K562 (cell line): Measurements from ENCODE around the gene TSPAN3. TPM values are rescaled to one million over a fixed set of nuclear protein-coding genes. Genes with fewer than 3 reads are reported as not detected.

Experiments
- ATAC-seq: fragments of 200-7000 bp; cut with Tn5 transposase; 3 replicates; pipeline ENCODE4 v1.9.1; 2020; ENCODE audit warnings: moderate library complexity
- BruUV-seq: library from RNA; stranded (reverse); fragments of 400-500 nt; replicated peaks from 2 replicates; lab custom pipeline; 2021; lab: Mats Ljungman, UMichigan
- CTCF ChIA-PET: fragments of 300-600 bp; formaldehyde crosslinking; extraction: SDS; loops from one replicate; lab custom pipeline; 2021; ENCODE audit warnings: low intra/inter-chr PET ratio; lab: Yijun Ruan, JAX
- POLR2A ChIA-PET: fragments of 300-600, 350-650 bp; sonication (Branson Sonifier 250); formaldehyde crosslinking; extraction: SDS; loops from one replicate; lab custom pipeline; 2021; ENCODE audit warnings: antibody characterized with exemption, inconsistent platforms; lab: Yijun Ruan, JAX
- DNase-seq, 4 experiments: peaks; one replicate each; pipeline versions ENCODE4 v3.0.0 to v3.0.0-alpha.2; 2011 to 2018; ENCODE audit warnings: low spot score in 3 of 4, mixed read lengths in 3 of 4; ENCODE audit errors: extremely low read depth in 1 of 4
- FAIRE-seq: peaks from 2 replicates; lab custom pipeline; 2011; peaks lifted over from hg19 to GRCh38; lab: Jason Lieb, UNC
- H2AFZ ChIP-seq: 2 replicates; pipeline ENCODE4 v1.6.0; 2011; ENCODE audit warnings: low read depth, low read length, control low read depth, inconsistent platforms
- H3K27ac ChIP-seq: fragments of 200-600 bp; 3 replicates; pipeline ENCODE4 v1.8.0; 2011; ENCODE audit warnings: low read depth, mild to moderate bottlenecking, control low read depth, inconsistent platforms, low read length, moderate library complexity, mixed read lengths; ENCODE audit errors: extremely low read depth
- H3K27me3 ChIP-seq, 2 experiments: fragments of 300-600 bp in 1 of 2; 2 replicates in 1 of 2; 3 replicates in 1 of 2; pipeline versions ENCODE4 v1.6.0 to v1.8.0; 2011; ENCODE audit warnings: inconsistent platforms in 2 of 2, low read length in 2 of 2, mild to moderate bottlenecking in 1 of 2, mixed read lengths in 1 of 2, moderate library complexity in 1 of 2; ENCODE audit not compliant: control insufficient read depth in 2 of 2, insufficient read depth in 2 of 2
- H3K36me3 ChIP-seq: fragments of 300-600 bp; 3 replicates; pipeline ENCODE4 v1.8.0; 2011; ENCODE audit warnings: mild to moderate bottlenecking, low read length, inconsistent platforms; ENCODE audit not compliant: control insufficient read depth, insufficient read depth
- H3K4me1 ChIP-seq, 2 experiments: fragments of 200-600 bp in 1 of 2; replicated peaks in 1 of 2; 2 replicates in 1 of 2; 3 replicates in 1 of 2; pipeline versions ENCODE4 v1.5.1 to v1.8.0; 2011; ENCODE audit warnings: inconsistent platforms in 2 of 2, low read length in 2 of 2, mild to moderate bottlenecking in 1 of 2, mixed read lengths in 1 of 2, moderate library complexity in 1 of 2; ENCODE audit not compliant: control insufficient read depth in 2 of 2, insufficient read depth in 2 of 2
- H3K4me2 ChIP-seq: 2 replicates; pipeline ENCODE4 v1.6.1; 2011; ENCODE audit warnings: low read length, control low read depth, inconsistent platforms, mixed read lengths; ENCODE audit not compliant: insufficient read depth
- H3K4me3 ChIP-seq: fragments of 200-600 bp; sonication (generic), shearing (Covaris generic); 2 replicates; pipeline ENCODE4 v1.5.1; 2016; ENCODE audit warnings: control low read depth, inconsistent platforms
- H3K79me2 ChIP-seq: fragments of 200-600 bp; 3 replicates; pipeline ENCODE4 v1.8.0; 2011; ENCODE audit warnings: low read length, inconsistent platforms; ENCODE audit not compliant: control insufficient read depth, insufficient read depth
- H3K9ac ChIP-seq, 2 experiments: 2 replicates each; pipeline versions ENCODE4 v1.6.0 to v1.6.1; 2011; ENCODE audit warnings: low read depth in 2 of 2, low read length in 2 of 2, control low read depth in 1 of 2, inconsistent platforms in 1 of 2, mild to moderate bottlenecking in 1 of 2, mixed read lengths in 1 of 2; ENCODE audit not compliant: insufficient read depth in 1 of 2
- H3K9me1 ChIP-seq: one replicate; pipeline ENCODE4 v1.6.0; 2011; ENCODE audit warnings: inconsistent platforms, mild to moderate bottlenecking, low read length, moderate library complexity; ENCODE audit not compliant: control insufficient read depth, insufficient read depth
- H3K9me3 ChIP-seq: replicated peaks from 2 replicates; pipeline ENCODE4 v1.5.1; 2011; ENCODE audit warnings: low read depth, low read length, inconsistent platforms; ENCODE audit not compliant: control insufficient read depth, insufficient read depth
- H4K20me1 ChIP-seq: replicated peaks from 2 replicates; pipeline ENCODE4 v1.6.1; 2011; ENCODE audit warnings: low read length, inconsistent platforms, mixed read lengths; ENCODE audit not compliant: control insufficient read depth, insufficient read depth
- CTCF ChIP-seq, 3 experiments: IDR thresholded peaks in 2 of 3; conservative IDR thresholded peaks in 1 of 3; 2 replicates each; pipeline ENCODE4 v1.5.1; 2011 to 2012; ENCODE audit warnings: low read length in 3 of 3, mild to moderate bottlenecking in 3 of 3, control low read depth in 2 of 3, improper control_type of control experiment in 1 of 3, inconsistent platforms in 1 of 3, low read depth in 1 of 3, mixed read lengths in 1 of 3, moderate library complexity in 1 of 3; ENCODE audit not compliant: insufficient read depth in 2 of 3
- HBP1 ChIP-seq: fragments of 450-650 bp; formaldehyde crosslinking; IDR thresholded peaks from 2 replicates; pipeline ENCODE4 v1.4.0; 2022; ENCODE audit warnings: missing genetic modification characterization
- RAD21 ChIP-seq, 2 experiments: fragments of 250-450 bp in 1 of 2; fragments of 450-650 bp in 1 of 2; sonication (Bioruptor Pico) in 1 of 2; formaldehyde crosslinking in 1 of 2; IDR thresholded peaks in 1 of 2; conservative IDR thresholded peaks in 1 of 2; 2 replicates each; pipeline versions ENCODE4 v1.4.0 to v1.8.0; 2020 to 2022; ENCODE audit warnings: mild to moderate bottlenecking in 2 of 2, moderate library complexity in 1 of 2
- REST ChIP-seq, 2 experiments: fragments of 450-650 bp; formaldehyde crosslinking in 1 of 2; IDR thresholded peaks; 2 replicates each; pipeline versions ENCODE4 v1.4.0 to v1.6.1; 2014 to 2020; ENCODE audit warnings: mild to moderate bottlenecking in 2 of 2, borderline replicate concordance in 1 of 2, low read depth in 1 of 2
- SMC3 ChIP-seq: conservative IDR thresholded peaks from 2 replicates; pipeline ENCODE4 v1.6.1; 2011; ENCODE audit warnings: low read depth, low read length, improper control_type of control experiment; ENCODE audit not compliant: insufficient read depth
- ZNF263 ChIP-seq: sonication (generic); formaldehyde crosslinking; IDR thresholded peaks from 2 replicates; pipeline ENCODE4 v1.8.0; 2022; ENCODE audit warnings: mild to moderate bottlenecking, missing genetic modification reagents, borderline replicate concordance
- WGBS: fragments of 100-300 bp; shearing (Covaris generic); methylation state at CpG from one replicate; pipeline ENCODE4 v1.1.6; 2016; ENCODE audit warnings: low coverage, mixed read lengths; ENCODE audit not compliant: insufficient coverage; ENCODE audit errors: missing lambda C conversion rate; 5-methylcytosine and 5-hydroxymethylcytosine counted together
- in situ Hi-C: fragments of 300-500 bp; cut with MboI; formaldehyde crosslinking; loops from 4 replicates; pipeline ENCODE4 v1.15.0; 2018; ENCODE audit warnings: inconsistent platforms, mixed read lengths
- intact Hi-C: fragments of 100-400 bp; cut with micrococcal nuclease; formaldehyde crosslinking; loops from 2 replicates; pipeline ENCODE4 v1.14.2; 2022
- polyA plus RNA-seq, 8 experiments: library from polyadenylated mRNA; depleted of rRNA in 4 of 8; stranded (reverse) in 5 of 8; unstranded in 3 of 8; fragments of >200 nt; fragmentation: Nextera tagmentation in 2 of 8; fragmentation: Illumina TruSeq in 1 of 8; extraction: Ambion mirVana in 2 of 8; extraction: Trizol in 1 of 8; gene quantifications; 2 replicates each; pipeline versions ENCODE4 v1.2.1 to v1.2.3, GENCODE V29; 2011 to 2014; ENCODE audit warnings: inconsistent platforms in 1 of 8, missing spikeins in 1 of 8
- total RNA-seq, 7 experiments: library from RNA; depleted of rRNA in 6 of 7; stranded (reverse); fragments of >200 nt in 6 of 7; fragmentation: Illumina TruSeq in 2 of 7; extraction: Trizol in 2 of 7; gene quantifications; 2 replicates each; pipeline versions ENCODE4 v1.2.1 to v1.2.3, GENCODE V29; 2011 to 2021; ENCODE audit warnings: low replicate concordance in 1 of 7

Gene TSPAN3
- total and polyA plus RNA-seq, 9 of the 15 experiments (the other 6 are each of a cell fraction or from before 2014, with no cell fraction given), result 14.3 to 144 (median 71.1) TPM

GRCh38 chr15:77118882-77119321 lies 48.0 kb upstream of the TSPAN3 start:
- H3K79me2 ChIP-seq, result no peaks in the 10 kb centered on the region
- no peaks in the 10 kb centered on the region for H3K9me3 ChIP-seq
- FAIRE-seq, result peak; percentile 66
- H2AFZ ChIP-seq, result no peak overlapping the region
- no peak overlapping the region for H3K4me2 ChIP-seq
- peaks cover 9% of the 10 kb centered on the region for H3K36me3 ChIP-seq
- no peak for TF ChIP-seq HBP1
- peak; percentile 47; the same call in 1 of the 2 replicates for TF ChIP-seq REST (IDR thresholded peaks at IDR 0.05; ENCODE audit: borderline replicate concordance)
- TF ChIP-seq REST (CRISPR knock-in tag; IDR thresholded peaks at IDR 0.05; ENCODE audit: low read depth), result no peak
- TF ChIP-seq ZNF263, result no peak
- peak; percentile 34 to 76 (median 57); a peak in 5 of 6 replicates for TF ChIP-seq CTCF (IDR thresholded peaks at IDR 0.05 in 2 of 3, conservative IDR thresholded peaks at IDR 0.05 in 1 of 3; ENCODE audit: insufficient read depth in 2 of 3, low read depth in 1 of 3, low read length in 3 of 3)
- peak; percentile 37 to 72; a peak in 3 of 4 replicates for TF ChIP-seq RAD21 (CRISPR knock-in tag; conservative IDR thresholded peaks at IDR 0.05 in 1 of 2, IDR thresholded peaks at IDR 0.05 in 1 of 2)
- peak; percentile 57 for TF ChIP-seq SMC3
- H3K4me1 ChIP-seq, result no peaks in the 10 kb centered on the region
- no peaks in the 10 kb centered on the region for H4K20me1 ChIP-seq
- no peak overlapping the region for H3K4me3 ChIP-seq
- DNase-seq, result peak in 2 of 4 experiments; percentile 37 to 55
- ATAC-seq, result peak; percentile 69
- POLR2A ChIA-PET, result interaction anchor here (0.6 to 0.8 kb wide), 2 partner anchors 149 to 370 kb away, joined by 3 read pairs; no protein-coding TSS in a partner anchor
- no peak overlapping the region for H3K27ac ChIP-seq
- H3K9ac ChIP-seq, result no peak overlapping the region
- in situ Hi-C loops, result loop anchor here (5.0 kb wide), 1 partner anchor 378 kb away; no protein-coding TSS in a partner anchor
- CTCF ChIA-PET, result interaction anchor here (0.5 to 2.2 kb wide), 6 partner anchors 176 to 515 kb away, joined by 3 to 29 read pairs (median 6); no protein-coding TSS in a partner anchor
- 62% methylated on average over 3 of the region's 3 CpGs for WGBS
- H3K9me1 ChIP-seq, result no peaks in the 10 kb centered on the region
- BruUV-seq, result no TSS peak
- no peaks in the 10 kb centered on the region for H3K27me3 ChIP-seq
- intact Hi-C loops, result loop anchor here (1.0 to 2.0 kb wide), 3 partner anchors 68 to 424 kb away; no protein-coding TSS in a partner anchor
